ENCODE measurements around the gene KCTD11.

Gene KCTD11

DNA sequence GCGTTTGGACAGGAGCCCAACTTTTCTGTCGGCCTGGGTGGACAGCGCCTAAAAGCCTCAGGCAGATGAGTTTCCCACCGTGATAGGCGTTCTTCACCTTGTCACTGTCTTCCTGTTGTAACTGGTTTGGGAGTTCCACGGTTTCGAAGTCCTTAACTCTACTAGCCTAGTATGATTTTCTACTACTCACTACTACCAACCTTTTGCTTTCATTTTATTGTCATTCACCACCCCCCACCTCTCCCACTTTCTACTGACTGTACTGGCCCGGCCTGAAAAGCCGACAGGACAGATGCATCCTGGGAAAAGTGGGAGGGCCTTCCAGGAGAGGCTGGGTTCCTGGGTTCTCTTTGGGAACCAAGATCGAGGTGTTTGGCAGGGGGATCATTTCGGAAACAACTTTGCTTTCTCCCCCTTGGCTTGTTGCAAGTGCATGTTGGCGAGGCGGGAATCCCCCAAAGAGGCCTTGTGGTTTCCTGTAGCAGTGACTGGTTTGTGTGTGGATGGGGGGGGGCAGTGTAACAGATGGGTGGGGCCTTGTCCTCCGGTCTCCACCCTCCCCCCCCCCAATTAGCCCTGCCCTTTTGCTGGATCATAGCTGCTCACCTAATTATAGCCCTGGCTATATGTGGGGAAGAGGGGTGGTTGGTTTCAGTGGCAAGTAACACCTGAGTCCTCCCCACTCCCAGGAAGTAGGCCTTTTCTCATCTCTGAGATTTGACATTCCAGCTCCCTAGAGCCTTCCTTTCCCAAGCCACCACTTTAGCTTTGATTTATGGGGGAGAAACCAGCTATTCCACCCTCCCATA is 43.1 kb upstream of the KCTD11 start:
- TF ChIP-seq ZNF70 (CRISPR knock-in tag; IDR thresholded peaks at IDR 0.05): peak; percentile 25; the same call in 1 of the 2 replicates
- TF ChIP-seq CREB5 (CRISPR knock-in tag; IDR thresholded peaks at IDR 0.05; ENCODE audit: low read depth): no peak
- TF ChIP-seq, protein P1, sequence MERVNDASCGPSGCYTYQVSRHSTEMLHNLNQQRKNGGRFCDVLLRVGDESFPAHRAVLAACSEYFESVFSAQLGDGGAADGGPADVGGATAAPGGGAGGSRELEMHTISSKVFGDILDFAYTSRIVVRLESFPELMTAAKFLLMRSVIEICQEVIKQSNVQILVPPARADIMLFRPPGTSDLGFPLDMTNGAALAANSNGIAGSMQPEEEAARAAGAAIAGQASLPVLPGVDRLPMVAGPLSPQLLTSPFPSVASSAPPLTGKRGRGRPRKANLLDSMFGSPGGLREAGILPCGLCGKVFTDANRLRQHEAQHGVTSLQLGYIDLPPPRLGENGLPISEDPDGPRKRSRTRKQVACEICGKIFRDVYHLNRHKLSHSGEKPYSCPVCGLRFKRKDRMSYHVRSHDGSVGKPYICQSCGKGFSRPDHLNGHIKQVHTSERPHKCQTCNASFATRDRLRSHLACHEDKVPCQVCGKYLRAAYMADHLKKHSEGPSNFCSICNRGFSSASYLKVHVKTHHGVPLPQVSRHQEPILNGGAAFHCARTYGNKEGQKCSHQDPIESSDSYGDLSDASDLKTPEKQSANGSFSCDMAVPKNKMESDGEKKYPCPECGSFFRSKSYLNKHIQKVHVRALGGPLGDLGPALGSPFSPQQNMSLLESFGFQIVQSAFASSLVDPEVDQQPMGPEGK (CRISPR knock-in tag; IDR thresholded peaks at IDR 0.05; ENCODE audit: borderline replicate concordance): no peak; the same call in 1 of the 2 replicates
- TF ChIP-seq RARB (CRISPR knock-in tag; IDR thresholded peaks at IDR 0.05): no peak
- TF ChIP-seq ISL1 (CRISPR knock-in tag; IDR thresholded peaks at IDR 0.05): no peak
- ATAC-seq: peak; percentile 62

- no peak for ATAC-seq
- TF ChIP-seq CSDC2 (CRISPR knock-in tag; IDR thresholded peaks at IDR 0.05): no peak
- TF ChIP-seq, protein P2, sequence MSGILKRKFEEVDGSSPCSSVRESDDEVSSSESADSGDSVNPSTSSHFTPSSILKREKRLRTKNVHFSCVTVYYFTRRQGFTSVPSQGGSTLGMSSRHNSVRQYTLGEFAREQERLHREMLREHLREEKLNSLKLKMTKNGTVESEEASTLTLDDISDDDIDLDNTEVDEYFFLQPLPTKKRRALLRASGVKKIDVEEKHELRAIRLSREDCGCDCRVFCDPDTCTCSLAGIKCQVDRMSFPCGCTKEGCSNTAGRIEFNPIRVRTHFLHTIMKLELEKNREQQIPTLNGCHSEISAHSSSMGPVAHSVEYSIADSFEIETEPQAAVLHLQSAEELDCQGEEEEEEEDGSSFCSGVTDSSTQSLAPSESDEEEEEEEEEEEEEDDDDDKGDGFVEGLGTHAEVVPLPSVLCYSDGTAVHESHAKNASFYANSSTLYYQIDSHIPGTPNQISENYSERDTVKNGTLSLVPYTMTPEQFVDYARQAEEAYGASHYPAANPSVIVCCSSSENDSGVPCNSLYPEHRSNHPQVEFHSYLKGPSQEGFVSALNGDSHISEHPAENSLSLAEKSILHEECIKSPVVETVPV (CRISPR knock-in tag; IDR thresholded peaks at IDR 0.05): no peak
- TF ChIP-seq, protein P1 (CRISPR knock-in tag; IDR thresholded peaks at IDR 0.05; ENCODE audit: borderline replicate concordance): no peak
- TF ChIP-seq RARB (CRISPR knock-in tag; IDR thresholded peaks at IDR 0.05): no peak
- no peak for TF ChIP-seq ZFP3 (CRISPR knock-in tag; IDR thresholded peaks at IDR 0.05)
- TF ChIP-seq ESRRG (CRISPR knock-in tag; IDR thresholded peaks at IDR 0.05): no peak
- no peak for TF ChIP-seq ISL1 (CRISPR knock-in tag; IDR thresholded peaks at IDR 0.05)
- TF ChIP-seq TCF4 (CRISPR knock-in tag; IDR thresholded peaks at IDR 0.05; ENCODE audit: borderline replicate concordance): no peak
- no peak for TF ChIP-seq PPARA (CRISPR knock-in tag; IDR thresholded peaks at IDR 0.05; ENCODE audit: borderline replicate concordance)
- no peak for TF ChIP-seq TOX (CRISPR knock-in tag; IDR thresholded peaks at IDR 0.05; ENCODE audit: borderline replicate concordance)
- TF ChIP-seq, protein P3, sequence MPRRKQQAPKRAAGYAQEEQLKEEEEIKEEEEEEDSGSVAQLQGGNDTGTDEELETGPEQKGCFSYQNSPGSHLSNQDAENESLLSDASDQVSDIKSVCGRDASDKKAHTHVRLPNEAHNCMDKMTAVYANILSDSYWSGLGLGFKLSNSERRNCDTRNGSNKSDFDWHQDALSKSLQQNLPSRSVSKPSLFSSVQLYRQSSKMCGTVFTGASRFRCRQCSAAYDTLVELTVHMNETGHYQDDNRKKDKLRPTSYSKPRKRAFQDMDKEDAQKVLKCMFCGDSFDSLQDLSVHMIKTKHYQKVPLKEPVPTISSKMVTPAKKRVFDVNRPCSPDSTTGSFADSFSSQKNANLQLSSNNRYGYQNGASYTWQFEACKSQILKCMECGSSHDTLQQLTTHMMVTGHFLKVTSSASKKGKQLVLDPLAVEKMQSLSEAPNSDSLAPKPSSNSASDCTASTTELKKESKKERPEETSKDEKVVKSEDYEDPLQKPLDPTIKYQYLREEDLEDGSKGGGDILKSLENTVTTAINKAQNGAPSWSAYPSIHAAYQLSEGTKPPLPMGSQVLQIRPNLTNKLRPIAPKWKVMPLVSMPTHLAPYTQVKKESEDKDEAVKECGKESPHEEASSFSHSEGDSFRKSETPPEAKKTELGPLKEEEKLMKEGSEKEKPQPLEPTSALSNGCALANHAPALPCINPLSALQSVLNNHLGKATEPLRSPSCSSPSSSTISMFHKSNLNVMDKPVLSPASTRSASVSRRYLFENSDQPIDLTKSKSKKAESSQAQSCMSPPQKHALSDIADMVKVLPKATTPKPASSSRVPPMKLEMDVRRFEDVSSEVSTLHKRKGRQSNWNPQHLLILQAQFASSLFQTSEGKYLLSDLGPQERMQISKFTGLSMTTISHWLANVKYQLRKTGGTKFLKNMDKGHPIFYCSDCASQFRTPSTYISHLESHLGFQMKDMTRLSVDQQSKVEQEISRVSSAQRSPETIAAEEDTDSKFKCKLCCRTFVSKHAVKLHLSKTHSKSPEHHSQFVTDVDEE (CRISPR knock-in tag; IDR thresholded peaks at IDR 0.05): no peak
- TF ChIP-seq SNAI2 (CRISPR knock-in tag; IDR thresholded peaks at IDR 0.05): no peak
These were observed 42.3 kb upstream of the KCTD11 start for GRCh38 chr17:7309628-7310027.

GRCh38 chr17:7311110-7311705 is 40.8 kb upstream of the KCTD11 start:
- TF ChIP-seq POU6F1 (CRISPR knock-in tag; IDR thresholded peaks at IDR 0.05; ENCODE audit: borderline replicate concordance, low read depth): no peak
- no peak for TF ChIP-seq ZNF565 (CRISPR knock-in tag; conservative IDR thresholded peaks at IDR 0.05; ENCODE audit: low read depth)
- TF ChIP-seq TCF4 (CRISPR knock-in tag; IDR thresholded peaks at IDR 0.05; ENCODE audit: borderline replicate concordance): no peak
- TF ChIP-seq ZFP3 (CRISPR knock-in tag; IDR thresholded peaks at IDR 0.05): no peak
- no peak for TF ChIP-seq CREB5 (CRISPR knock-in tag; IDR thresholded peaks at IDR 0.05; ENCODE audit: low read depth)
- no peak for TF ChIP-seq ISL1 (CRISPR knock-in tag; IDR thresholded peaks at IDR 0.05)
- ATAC-seq: no peak
